K562 (cell line): ENCODE measurements around the gene DDX20. TPM values are rescaled to one million over a fixed set of nuclear protein-coding genes. Genes with fewer than 3 reads are reported as not detected.

Source experiments
- ATAC-seq: fragments of 200-7000 bp; cut with Tn5 transposase; 3 replicates; pipeline ENCODE4 v1.9.1; 2020; ENCODE audit warnings: moderate library complexity
- BruUV-seq: library from RNA; stranded (reverse); fragments of 400-500 nt; replicated peaks from 2 replicates; lab custom pipeline; 2021; lab: Mats Ljungman, UMichigan
- CTCF ChIA-PET: fragments of 300-600 bp; formaldehyde crosslinking; extraction: SDS; loops from one replicate; lab custom pipeline; 2021; ENCODE audit warnings: low intra/inter-chr PET ratio; lab: Yijun Ruan, JAX
- POLR2A ChIA-PET: fragments of 300-600, 350-650 bp; sonication (Branson Sonifier 250); formaldehyde crosslinking; extraction: SDS; loops from one replicate; lab custom pipeline; 2021; ENCODE audit warnings: antibody characterized with exemption, inconsistent platforms; lab: Yijun Ruan, JAX
- DNase-seq, 4 experiments: peaks; one replicate each; pipeline versions ENCODE4 v3.0.0 to v3.0.0-alpha.2; 2011 to 2018; ENCODE audit warnings: low spot score in 3 of 4, mixed read lengths in 3 of 4; ENCODE audit errors: extremely low read depth in 1 of 4
- FAIRE-seq: peaks from 2 replicates; lab custom pipeline; 2011; peaks lifted over from hg19 to GRCh38; lab: Jason Lieb, UNC
- H2AFZ ChIP-seq: 2 replicates; pipeline ENCODE4 v1.6.0; 2011; ENCODE audit warnings: low read depth, low read length, control low read depth, inconsistent platforms
- H3K27ac ChIP-seq: fragments of 200-600 bp; 3 replicates; pipeline ENCODE4 v1.8.0; 2011; ENCODE audit warnings: low read depth, mild to moderate bottlenecking, control low read depth, inconsistent platforms, low read length, moderate library complexity, mixed read lengths; ENCODE audit errors: extremely low read depth
- H3K27me3 ChIP-seq, 2 experiments: fragments of 300-600 bp in 1 of 2; 2 replicates in 1 of 2; 3 replicates in 1 of 2; pipeline versions ENCODE4 v1.6.0 to v1.8.0; 2011; ENCODE audit warnings: inconsistent platforms in 2 of 2, low read length in 2 of 2, mild to moderate bottlenecking in 1 of 2, mixed read lengths in 1 of 2, moderate library complexity in 1 of 2; ENCODE audit not compliant: control insufficient read depth in 2 of 2, insufficient read depth in 2 of 2
- H3K36me3 ChIP-seq: fragments of 300-600 bp; 3 replicates; pipeline ENCODE4 v1.8.0; 2011; ENCODE audit warnings: mild to moderate bottlenecking, low read length, inconsistent platforms; ENCODE audit not compliant: control insufficient read depth, insufficient read depth
- H3K4me1 ChIP-seq, 2 experiments: fragments of 200-600 bp in 1 of 2; replicated peaks in 1 of 2; 2 replicates in 1 of 2; 3 replicates in 1 of 2; pipeline versions ENCODE4 v1.5.1 to v1.8.0; 2011; ENCODE audit warnings: inconsistent platforms in 2 of 2, low read length in 2 of 2, mild to moderate bottlenecking in 1 of 2, mixed read lengths in 1 of 2, moderate library complexity in 1 of 2; ENCODE audit not compliant: control insufficient read depth in 2 of 2, insufficient read depth in 2 of 2
- H3K4me2 ChIP-seq: 2 replicates; pipeline ENCODE4 v1.6.1; 2011; ENCODE audit warnings: low read length, control low read depth, inconsistent platforms, mixed read lengths; ENCODE audit not compliant: insufficient read depth
- H3K4me3 ChIP-seq: fragments of 200-600 bp; sonication (generic), shearing (Covaris generic); 2 replicates; pipeline ENCODE4 v1.5.1; 2016; ENCODE audit warnings: control low read depth, inconsistent platforms
- H3K79me2 ChIP-seq: fragments of 200-600 bp; 3 replicates; pipeline ENCODE4 v1.8.0; 2011; ENCODE audit warnings: low read length, inconsistent platforms; ENCODE audit not compliant: control insufficient read depth, insufficient read depth
- H3K9ac ChIP-seq, 2 experiments: 2 replicates each; pipeline versions ENCODE4 v1.6.0 to v1.6.1; 2011; ENCODE audit warnings: low read depth in 2 of 2, low read length in 2 of 2, control low read depth in 1 of 2, inconsistent platforms in 1 of 2, mild to moderate bottlenecking in 1 of 2, mixed read lengths in 1 of 2; ENCODE audit not compliant: insufficient read depth in 1 of 2
- H3K9me1 ChIP-seq: one replicate; pipeline ENCODE4 v1.6.0; 2011; ENCODE audit warnings: inconsistent platforms, mild to moderate bottlenecking, low read length, moderate library complexity; ENCODE audit not compliant: control insufficient read depth, insufficient read depth
- H3K9me3 ChIP-seq: replicated peaks from 2 replicates; pipeline ENCODE4 v1.5.1; 2011; ENCODE audit warnings: low read depth, low read length, inconsistent platforms; ENCODE audit not compliant: control insufficient read depth, insufficient read depth
- H4K20me1 ChIP-seq: replicated peaks from 2 replicates; pipeline ENCODE4 v1.6.1; 2011; ENCODE audit warnings: low read length, inconsistent platforms, mixed read lengths; ENCODE audit not compliant: control insufficient read depth, insufficient read depth
- BCOR ChIP-seq: fragments of 450-650 bp; IDR thresholded peaks from 2 replicates; pipeline ENCODE4 v1.6.1; 2016
- ESRRA ChIP-seq: fragments of 450-650 bp; IDR thresholded peaks from 2 replicates; pipeline ENCODE4 v1.6.1; 2014; ENCODE audit warnings: low read depth, mild to moderate bottlenecking, moderate library complexity, borderline replicate concordance
- JUN ChIP-seq, 2 experiments: sonication (generic) in 1 of 2; formaldehyde crosslinking in 1 of 2; IDR thresholded peaks; 2 replicates each; pipeline versions ENCODE4 v1.6.1 to v1.8.0; 2012 to 2022; ENCODE audit warnings: borderline replicate concordance in 2 of 2, mild to moderate bottlenecking in 2 of 2, improper control_type of control experiment in 1 of 2, low read depth in 1 of 2, low read length in 1 of 2, missing genetic modification reagents in 1 of 2
- KDM1A ChIP-seq, 2 experiments: fragments of 450-650 bp; IDR thresholded peaks; 2 replicates each; pipeline ENCODE4 v1.6.1; 2016; ENCODE audit warnings: mild to moderate bottlenecking in 2 of 2
- RBM25 ChIP-seq: fragments of 200-400 bp; formaldehyde crosslinking; IDR thresholded peaks from 2 replicates; pipeline ENCODE4 v1.6.1; 2018; ENCODE audit warnings: low read length, low read depth, moderate library complexity; ENCODE audit not compliant: severe bottlenecking
- SRF ChIP-seq, 2 experiments: fragments of 250-450, 450-650 bp in 1 of 2; sonication (Bioruptor Pico) in 1 of 2; sonication (generic) in 1 of 2; formaldehyde crosslinking; IDR thresholded peaks; 2 replicates each; pipeline versions ENCODE4 v1.5.0 to v1.5.1; 2020 to 2022; ENCODE audit warnings: mild to moderate bottlenecking in 1 of 2, missing genetic modification reagents in 1 of 2
- WGBS: fragments of 100-300 bp; shearing (Covaris generic); methylation state at CpG from one replicate; pipeline ENCODE4 v1.1.6; 2016; ENCODE audit warnings: low coverage, mixed read lengths; ENCODE audit not compliant: insufficient coverage; ENCODE audit errors: missing lambda C conversion rate; 5-methylcytosine and 5-hydroxymethylcytosine counted together
- in situ Hi-C: fragments of 300-500 bp; cut with MboI; formaldehyde crosslinking; loops from 4 replicates; pipeline ENCODE4 v1.15.0; 2018; ENCODE audit warnings: inconsistent platforms, mixed read lengths
- intact Hi-C: fragments of 100-400 bp; cut with micrococcal nuclease; formaldehyde crosslinking; loops from 2 replicates; pipeline ENCODE4 v1.14.2; 2022
- polyA plus RNA-seq, 8 experiments: library from polyadenylated mRNA; depleted of rRNA in 4 of 8; stranded (reverse) in 5 of 8; unstranded in 3 of 8; fragments of >200 nt; fragmentation: Nextera tagmentation in 2 of 8; fragmentation: Illumina TruSeq in 1 of 8; extraction: Ambion mirVana in 2 of 8; extraction: Trizol in 1 of 8; gene quantifications; 2 replicates each; pipeline versions ENCODE4 v1.2.1 to v1.2.3, GENCODE V29; 2011 to 2014; ENCODE audit warnings: inconsistent platforms in 1 of 8, missing spikeins in 1 of 8
- total RNA-seq, 7 experiments: library from RNA; depleted of rRNA in 6 of 7; stranded (reverse); fragments of >200 nt in 6 of 7; fragmentation: Illumina TruSeq in 2 of 7; extraction: Trizol in 2 of 7; gene quantifications; 2 replicates each; pipeline versions ENCODE4 v1.2.1 to v1.2.3, GENCODE V29; 2011 to 2021; ENCODE audit warnings: low replicate concordance in 1 of 7
- TF ChIP-seq, protein P1 (sequence below): sonication (generic); IDR thresholded peaks from 2 replicates; pipeline ENCODE4 v1.6.1; 2016

DDX20 gene
- total and polyA plus RNA-seq, 9 of the 15 experiments (the other 6 are each of a cell fraction or from before 2014, with no cell fraction given) = 8.3 to 33.4 (median 24.5) TPM

DNA sequence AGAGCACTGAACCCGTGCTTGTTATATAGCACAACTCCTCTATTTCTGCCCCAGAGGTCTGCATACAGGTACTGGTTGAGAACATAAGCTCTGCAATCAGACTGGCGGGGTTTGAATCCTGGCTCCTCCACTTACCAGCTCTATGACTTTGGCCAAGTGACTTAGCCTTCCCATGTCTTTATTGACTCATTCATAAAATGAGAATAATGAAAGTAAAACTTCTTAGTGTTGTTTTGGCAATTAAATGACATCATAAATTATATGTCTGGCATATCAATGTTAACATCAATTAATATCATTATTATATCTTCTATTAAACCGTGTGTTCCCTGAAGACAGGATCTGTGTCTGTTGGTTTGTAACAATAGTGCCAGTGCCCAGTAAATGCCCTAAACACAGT is 20.8 kb upstream of the DDX20 start (continued):
- TF ChIP-seq JUN (IDR thresholded peaks at IDR 0.05; ENCODE audit: borderline replicate concordance, low read depth, low read length) (no peak), JUN (CRISPR knock-in tag; IDR thresholded peaks at IDR 0.05; ENCODE audit: borderline replicate concordance) (no peak)

DNA sequence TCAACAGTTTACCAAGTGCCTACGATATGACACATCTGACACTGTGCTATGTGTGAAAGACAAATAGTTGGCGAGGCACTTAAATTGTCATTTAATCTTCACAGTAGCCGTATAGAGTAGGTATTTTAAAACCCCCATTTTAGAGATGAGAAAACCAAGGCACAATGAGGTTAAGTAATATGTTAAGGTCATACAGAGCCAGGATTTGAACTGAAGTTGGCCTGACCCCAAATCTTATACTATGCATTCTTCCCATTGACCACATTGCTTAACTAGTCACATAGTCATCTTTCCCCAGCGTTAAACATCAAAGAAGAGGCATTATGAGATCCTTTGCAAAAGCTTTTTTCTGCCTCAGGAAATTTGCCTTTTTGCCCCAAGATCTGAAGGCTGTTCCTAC is 20.4 kb upstream of the DDX20 start:
- BruUV-seq = no TSS peak
- POLR2A ChIA-PET = interaction anchor here (0.6 to 2.2 kb wide), 3 partner anchors 10 to 66 kb away, joined by 3 to 10 read pairs (median 5); partner anchors contain the start of gene DDX20
- intact Hi-C loops = no loop called here

More for the DNA sequence above, 20.4 kb upstream of the DDX20 start:
- Histone ChIP-seq H3K4me1 (peaks cover 11 to 33% of the 10 kb centered on the region in 2 experiments), H4K20me1 (no peaks in the 10 kb centered on the region; the same call in none of the 2 replicates), H3K27me3 (peaks cover 39 to 79% of the 10 kb centered on the region in 2 experiments), H3K9me3 (no peaks in the 10 kb centered on the region), H3K9ac (no peak overlapping the region), H3K9me1 (peaks cover 2% of the 10 kb centered on the region), H3K27ac (no peak overlapping the region), H3K79me2 (no peaks in the 10 kb centered on the region), H3K36me3 (no peaks in the 10 kb centered on the region), H3K4me2 (no peak overlapping the region), H2AFZ (no peak overlapping the region), H3K4me3 (no peak overlapping the region)
- WGBS = 25% methylated on average over 4 of the region's 4 CpGs
- ATAC-seq (no peak), DNase-seq (no peak), FAIRE-seq (no peak)
- TF ChIP-seq RBM25 = peak; percentile 91
- TF ChIP-seq BCOR = 0 out of 2 replicates have a peak, but pooled peaks have one; percentile 58
- TF ChIP-seq, protein P1, sequence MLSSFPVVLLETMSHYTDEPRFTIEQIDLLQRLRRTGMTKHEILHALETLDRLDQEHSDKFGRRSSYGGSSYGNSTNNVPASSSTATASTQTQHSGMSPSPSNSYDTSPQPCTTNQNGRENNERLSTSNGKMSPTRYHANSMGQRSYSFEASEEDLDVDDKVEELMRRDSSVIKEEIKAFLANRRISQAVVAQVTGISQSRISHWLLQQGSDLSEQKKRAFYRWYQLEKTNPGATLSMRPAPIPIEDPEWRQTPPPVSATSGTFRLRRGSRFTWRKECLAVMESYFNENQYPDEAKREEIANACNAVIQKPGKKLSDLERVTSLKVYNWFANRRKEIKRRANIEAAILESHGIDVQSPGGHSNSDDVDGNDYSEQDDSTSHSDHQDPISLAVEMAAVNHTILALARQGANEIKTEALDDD = 0 out of 2 replicates have a peak, but pooled peaks have one; percentile 12
- TF ChIP-seq ESRRA = peak; percentile 68; the same call in 1 of the 2 replicates
- 0 out of 4 replicates have a peak, but pooled peaks of 1 of the 2 experiments have one; percentile 14 for TF ChIP-seq KDM1A (IDR thresholded peaks at IDR 0.05)
- TF ChIP-seq SRF (CRISPR knock-in tag; IDR thresholded peaks at IDR 0.05) = no peak
- in situ Hi-C loops = no loop called here
- CTCF ChIA-PET = interaction anchor here (0.7 kb wide), 1 partner anchor 35 kb away, joined by 3 read pairs; no protein-coding TSS in a partner anchor
